ENCODE measurements around the gene C19orf18. TPM values are rescaled to one million over a fixed set of nuclear protein-coding genes. Genes with fewer than 3 reads are reported as not detected.

The C19orf18 gene
- total and polyA plus RNA-seq, 7 donors: 0.66 to 1.5 (median 0.90) TPM; not detected in 2

DNA sequence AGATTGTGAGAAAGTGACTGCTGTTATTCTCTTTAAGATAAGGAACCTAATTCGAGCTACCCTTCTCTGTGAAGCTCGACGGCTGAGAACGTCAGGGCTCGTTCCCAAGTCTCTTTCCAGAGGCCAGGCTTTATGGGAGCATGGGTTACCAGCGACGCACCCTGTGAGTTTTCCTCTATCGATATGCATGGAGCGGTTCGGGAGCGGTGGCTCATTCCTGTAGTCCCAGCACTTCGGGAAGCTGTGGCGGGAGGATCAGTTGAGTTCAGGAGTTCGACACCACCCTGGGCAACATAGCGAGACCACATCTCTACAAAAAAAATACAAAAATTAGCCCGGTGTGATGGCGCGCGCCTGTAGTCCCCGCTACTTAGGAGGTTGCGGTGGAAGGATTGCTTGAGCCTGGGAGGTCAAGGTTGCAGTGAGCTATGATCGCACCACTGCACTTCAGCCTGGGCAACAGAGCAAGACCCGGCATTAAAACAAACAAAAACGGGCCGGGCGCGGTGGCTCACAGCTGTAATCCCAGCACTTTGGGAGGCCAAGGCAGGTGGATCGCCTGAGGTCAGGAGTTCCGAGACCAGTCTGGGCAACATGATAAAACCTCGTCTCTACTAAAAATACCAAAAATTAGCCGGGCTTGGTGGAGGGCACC lies 29.0 kb upstream of the C19orf18 start:
- H3K27me3 ChIP-seq: no peaks in the 10 kb centered on the region
- H3K4me1 ChIP-seq: peaks cover 0 to 27% (median 21%) of the 10 kb centered on the region in 4 donors
- TF ChIP-seq POLR2A (IDR thresholded peaks at IDR 0.05) (no peak), POLR2AphosphoS5 (IDR thresholded peaks at IDR 0.05) (no peak), EP300 (IDR thresholded peaks at IDR 0.05) (no peak)
- TF ChIP-seq, protein P1, sequence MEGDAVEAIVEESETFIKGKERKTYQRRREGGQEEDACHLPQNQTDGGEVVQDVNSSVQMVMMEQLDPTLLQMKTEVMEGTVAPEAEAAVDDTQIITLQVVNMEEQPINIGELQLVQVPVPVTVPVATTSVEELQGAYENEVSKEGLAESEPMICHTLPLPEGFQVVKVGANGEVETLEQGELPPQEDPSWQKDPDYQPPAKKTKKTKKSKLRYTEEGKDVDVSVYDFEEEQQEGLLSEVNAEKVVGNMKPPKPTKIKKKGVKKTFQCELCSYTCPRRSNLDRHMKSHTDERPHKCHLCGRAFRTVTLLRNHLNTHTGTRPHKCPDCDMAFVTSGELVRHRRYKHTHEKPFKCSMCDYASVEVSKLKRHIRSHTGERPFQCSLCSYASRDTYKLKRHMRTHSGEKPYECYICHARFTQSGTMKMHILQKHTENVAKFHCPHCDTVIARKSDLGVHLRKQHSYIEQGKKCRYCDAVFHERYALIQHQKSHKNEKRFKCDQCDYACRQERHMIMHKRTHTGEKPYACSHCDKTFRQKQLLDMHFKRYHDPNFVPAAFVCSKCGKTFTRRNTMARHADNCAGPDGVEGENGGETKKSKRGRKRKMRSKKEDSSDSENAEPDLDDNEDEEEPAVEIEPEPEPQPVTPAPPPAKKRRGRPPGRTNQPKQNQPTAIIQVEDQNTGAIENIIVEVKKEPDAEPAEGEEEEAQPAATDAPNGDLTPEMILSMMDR (IDR thresholded peaks at IDR 0.05): no peak
- no peak for DNase-seq
- H3K27ac ChIP-seq: peak overlapping the region; percentile 83 to 96 (median 90)
- H3K4me3 ChIP-seq: peak overlapping the region; percentile 63 to 99 (median 72)
- WGBS, 2 donors: 22 to 67% methylated on average over 31 of the region's 31 CpGs
- H3K36me3 ChIP-seq: peaks cover 13 to 56% (median 36%) of the 10 kb centered on the region in 4 donors
- intact Hi-C loops (cut with DNase I): loop anchor here (2.0 to 5.0 kb wide), 4 partner anchors 54 to 149 kb away; partner anchors contain the start of genes ZNF135, ZNF256, ZNF329 and ZSCAN18
- peaks cover 18 to 35% (median 23%) of the 10 kb centered on the region in 4 donors for H3K9me3 ChIP-seq

DNA sequence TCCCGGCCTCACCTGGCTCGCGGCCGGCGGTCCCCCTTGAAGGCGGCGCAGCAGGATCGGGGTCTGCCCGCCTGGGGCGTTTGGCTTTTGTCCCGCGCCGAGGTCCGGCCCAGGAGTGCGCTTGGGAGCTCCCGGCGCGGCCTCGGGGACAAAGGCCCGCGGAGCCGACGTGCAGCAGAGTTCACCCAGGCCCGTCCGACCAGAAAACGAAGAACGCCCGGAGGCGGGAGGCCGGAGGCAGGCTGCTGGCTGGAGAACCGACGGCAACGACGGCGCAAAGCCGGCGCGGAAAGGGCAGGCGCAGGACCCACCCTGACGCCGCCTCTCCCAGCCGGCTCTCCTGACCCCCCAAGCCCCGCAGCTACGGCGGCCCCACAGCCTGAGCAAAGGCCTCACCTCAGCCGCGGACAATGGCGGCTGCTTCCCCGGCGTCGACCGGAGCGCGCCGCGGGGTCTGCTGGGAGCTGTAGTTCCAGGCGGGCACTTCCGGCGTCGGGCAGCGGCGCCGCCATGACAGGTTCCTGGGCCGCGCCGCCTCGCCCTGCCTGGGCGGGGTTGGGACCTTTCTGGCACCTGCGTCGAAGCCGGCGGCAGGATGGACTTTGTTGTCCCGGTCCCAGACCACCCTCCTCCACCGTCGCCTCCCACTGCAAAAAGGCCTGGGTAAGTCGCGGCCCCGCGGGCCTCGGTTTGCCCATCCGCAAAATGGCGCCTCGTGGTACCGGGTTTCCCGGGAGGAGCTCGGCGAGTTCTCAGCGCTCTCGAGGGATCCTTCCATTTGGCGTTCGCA lies 28.2 kb upstream of the C19orf18 start, which contains the start of gene ZNF606:
Gene ZNF606, minus strand, starts transcription at position 437 of the 790 bp plus-strand sequence. CDS start 1,501 bp downstream, outside the sequence.
- H3K36me3 ChIP-seq: peaks cover 13 to 63% (median 40%) of the 10 kb centered on the region in 4 donors
- intact Hi-C loops (cut with DNase I): loop anchor here (2.0 to 5.0 kb wide), 4 partner anchors 55 to 150 kb away; partner anchors contain the start of genes ZNF135, ZNF256, ZNF329 and ZSCAN18
- WGBS, 2 donors: 0 to 2% methylated on average over 91 of the region's 91 CpGs
- peaks cover 0 to 27% (median 21%) of the 10 kb centered on the region in 4 donors for H3K4me1 ChIP-seq
- H3K4me3 ChIP-seq: peak within 1 kb of the TSS; percentile 63 to 99 (median 72)
- DNase-seq: peak; percentile 91
- H3K27ac ChIP-seq: peak within 1 kb of the TSS; percentile 83 to 96 (median 90)
- TF ChIP-seq POLR2A (IDR thresholded peaks at IDR 0.05): peak; percentile 64 to 70
- no peak for TF ChIP-seq EP300 (IDR thresholded peaks at IDR 0.05)
- TF ChIP-seq, protein P1 (IDR thresholded peaks at IDR 0.05): no peak
- peak; percentile 80 to 95 (median 91) for TF ChIP-seq POLR2AphosphoS5 (IDR thresholded peaks at IDR 0.05)
- no peaks in the 10 kb centered on the region for H3K27me3 ChIP-seq
- H3K9me3 ChIP-seq: peaks cover 19 to 28% (median 21%) of the 10 kb centered on the region in 4 donors

DNA sequence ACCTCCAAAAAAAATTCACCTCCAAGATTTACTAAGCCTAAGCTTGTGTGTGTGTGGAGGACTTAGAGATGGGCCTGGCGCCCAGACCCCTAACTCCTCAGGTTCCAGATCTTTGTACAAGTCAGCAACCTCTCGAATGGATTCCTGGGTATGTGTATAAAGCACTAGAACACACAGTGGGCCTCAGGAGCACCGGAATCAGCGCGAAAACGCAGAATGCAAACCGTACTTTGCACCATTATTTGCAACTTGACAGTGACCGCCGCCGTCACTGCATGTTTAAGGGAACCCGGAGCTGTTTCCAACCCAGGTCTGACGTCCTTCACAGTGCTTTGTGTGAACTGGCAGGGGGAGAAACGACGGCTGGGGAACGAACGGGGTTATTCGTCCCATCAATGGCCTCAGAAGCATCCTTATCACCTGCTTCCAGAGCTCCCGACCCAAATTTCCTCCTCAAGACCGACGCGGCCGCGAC lies 27.6 kb upstream of the C19orf18 start:
- Histone ChIP-seq H3K27me3 (no peaks in the 10 kb centered on the region), H3K4me3 (peak overlapping the region; percentile 63 to 99 (median 72)), H3K36me3 (peaks cover 13 to 65% (median 42%) of the 10 kb centered on the region in 4 donors), H3K4me1 (peaks cover 0 to 27% (median 21%) of the 10 kb centered on the region in 4 donors), H3K27ac (peak overlapping the region; percentile 83 to 96 (median 90)), H3K9me3 (peaks cover 15 to 26% (median 21%) of the 10 kb centered on the region in 4 donors)
- intact Hi-C loops (cut with DNase I): loop anchor here (2.0 to 5.0 kb wide), 4 partner anchors 55 to 150 kb away; partner anchors contain the start of genes ZNF135, ZNF256, ZNF329 and ZSCAN18
- TF ChIP-seq, protein P1 (IDR thresholded peaks at IDR 0.05): no peak
- TF ChIP-seq POLR2A (IDR thresholded peaks at IDR 0.05): no peak
- TF ChIP-seq POLR2AphosphoS5 (IDR thresholded peaks at IDR 0.05): no peak
- 5 to 7% methylated on average over 23 of the region's 23 CpGs for WGBS, 2 donors
- DNase-seq: no peak

DNA sequence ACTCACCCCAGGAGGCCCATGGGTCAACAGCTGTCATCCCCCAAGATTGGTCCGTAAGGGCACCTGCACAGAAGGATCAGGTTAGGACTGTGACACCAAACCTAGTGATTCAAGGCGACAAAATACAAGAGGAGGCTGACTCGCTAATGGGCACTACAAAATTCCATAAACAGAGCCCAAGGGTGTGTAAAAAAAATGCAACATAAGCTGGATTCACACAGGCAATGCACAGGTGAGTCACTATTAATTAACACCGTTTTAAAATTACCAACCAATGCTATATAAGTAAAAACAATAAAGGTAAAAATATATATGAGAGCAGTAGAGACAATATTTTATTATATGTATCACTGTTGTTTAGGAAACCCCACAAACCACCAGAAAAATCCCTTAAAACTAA lies 26.3 kb upstream of the C19orf18 start:
- intact Hi-C loops (cut with DNase I): loop anchor here (5.0 kb wide), 3 partner anchors 53 to 152 kb away; partner anchors contain the start of genes ZNF135, ZNF256 and ZNF329
- WGBS, 2 donors: 97 to 99% methylated on average over 4 of the region's 4 CpGs

More for the DNA sequence above, 26.3 kb upstream of the C19orf18 start:
- Histone ChIP-seq H3K36me3 (peaks cover 13 to 65% (median 42%) of the 10 kb centered on the region in 4 donors), H3K27me3 (no peaks in the 10 kb centered on the region), H3K9me3 (peaks cover 14 to 31% (median 23%) of the 10 kb centered on the region in 4 donors), H3K4me3 (no peak overlapping the region), H3K4me1 (peaks cover 0 to 27% (median 21%) of the 10 kb centered on the region in 4 donors), H3K27ac (no peak overlapping the region)
- no peak for DNase-seq
- TF ChIP-seq, protein P1 (IDR thresholded peaks at IDR 0.05): no peak
- TF ChIP-seq EP300 (IDR thresholded peaks at IDR 0.05): no peak
- no peak for TF ChIP-seq POLR2A (IDR thresholded peaks at IDR 0.05)
- no peak for TF ChIP-seq POLR2AphosphoS5 (IDR thresholded peaks at IDR 0.05)

Measured in sigmoid colon (tissue), 7 donors.